Midbrain (tissue), 1 donor: Measurements from ENCODE around the gene ABCF3.
A peak's percentile ranks its signal among the peaks of the same experiment; 100 is the strongest.
"Not testable (repeated sequence)": the region's sequence is repeated elsewhere in the genome, so short reads cannot be mapped to it uniquely, and the experiment has no call there.

Source experiments
- DNase-seq: peaks from one replicate; lab custom pipeline; 2025; lab: John Stamatoyannopoulos, UW

ABCF3 gene, protein sequence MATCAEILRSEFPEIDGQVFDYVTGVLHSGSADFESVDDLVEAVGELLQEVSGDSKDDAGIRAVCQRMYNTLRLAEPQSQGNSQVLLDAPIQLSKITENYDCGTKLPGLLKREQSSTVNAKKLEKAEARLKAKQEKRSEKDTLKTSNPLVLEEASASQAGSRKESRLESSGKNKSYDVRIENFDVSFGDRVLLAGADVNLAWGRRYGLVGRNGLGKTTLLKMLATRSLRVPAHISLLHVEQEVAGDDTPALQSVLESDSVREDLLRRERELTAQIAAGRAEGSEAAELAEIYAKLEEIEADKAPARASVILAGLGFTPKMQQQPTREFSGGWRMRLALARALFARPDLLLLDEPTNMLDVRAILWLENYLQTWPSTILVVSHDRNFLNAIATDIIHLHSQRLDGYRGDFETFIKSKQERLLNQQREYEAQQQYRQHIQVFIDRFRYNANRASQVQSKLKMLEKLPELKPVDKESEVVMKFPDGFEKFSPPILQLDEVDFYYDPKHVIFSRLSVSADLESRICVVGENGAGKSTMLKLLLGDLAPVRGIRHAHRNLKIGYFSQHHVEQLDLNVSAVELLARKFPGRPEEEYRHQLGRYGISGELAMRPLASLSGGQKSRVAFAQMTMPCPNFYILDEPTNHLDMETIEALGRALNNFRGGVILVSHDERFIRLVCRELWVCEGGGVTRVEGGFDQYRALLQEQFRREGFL

DNA sequence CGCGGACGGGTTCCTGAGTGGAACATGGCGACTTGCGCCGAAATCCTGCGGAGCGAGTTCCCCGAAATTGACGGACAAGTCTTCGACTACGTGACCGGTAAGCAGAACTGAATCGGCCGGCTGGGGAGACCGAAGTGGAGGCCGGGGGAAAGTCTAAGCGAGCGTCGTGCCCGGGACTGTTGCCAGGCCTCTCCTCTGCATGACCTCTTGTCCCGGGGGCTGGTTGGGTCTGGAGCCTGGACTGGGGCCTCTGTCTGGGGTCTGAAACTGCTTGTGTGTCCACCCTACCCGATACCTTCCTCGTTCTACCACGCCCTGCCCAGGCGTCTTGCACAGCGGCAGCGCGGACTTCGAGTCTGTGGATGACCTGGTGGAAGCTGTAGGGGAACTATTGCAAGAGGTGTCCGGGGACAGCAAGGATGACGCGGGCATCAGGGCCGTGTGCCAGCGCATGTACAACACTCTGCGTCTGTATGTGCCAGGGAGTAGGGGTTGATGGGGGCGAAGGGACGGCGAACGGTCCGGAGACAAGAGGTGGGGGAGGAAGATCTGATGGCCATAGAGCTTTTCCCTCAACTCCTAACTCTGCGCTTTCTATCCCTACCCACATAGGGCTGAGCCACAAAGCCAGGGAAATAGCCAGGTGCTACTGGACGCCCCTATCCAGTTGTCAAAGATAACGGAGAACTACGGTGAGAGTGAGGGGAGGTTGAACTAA, at the start of gene ABCF3:
ABCF3 (plus strand) TSS at position 16 of the 718 bp plus-strand sequence; CDS start at position 25, 9 bp downstream.
- DNase-seq: peak; percentile 43

DNA sequence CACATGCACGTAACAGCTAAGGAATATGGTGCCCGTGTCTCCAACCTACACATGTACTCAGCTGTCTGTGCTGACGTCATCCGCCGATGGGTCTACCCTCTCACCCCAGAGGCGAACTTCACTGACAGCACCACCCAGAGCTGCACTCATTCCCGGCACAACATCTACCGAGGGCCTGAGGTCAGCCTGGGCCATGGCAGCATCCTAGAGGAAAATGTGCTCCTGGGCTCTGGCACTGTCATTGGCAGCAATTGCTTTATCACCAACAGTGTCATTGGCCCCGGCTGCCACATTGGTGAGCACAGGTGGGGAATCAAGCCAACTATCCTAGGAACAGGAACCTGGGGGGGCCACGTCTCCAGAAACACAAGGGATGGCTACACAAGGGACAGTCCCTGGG, 45.6 kb upstream of the ABCF3 start:
- DNase-seq: no peak

- no peak for DNase-seq
Observed at GRCh38 chr3:184142199-184142598, 43.8 kb upstream of the ABCF3 start.

- no peak for DNase-seq
Observed at GRCh38 chr3:184143327-184143726, 42.7 kb upstream of the ABCF3 start.

DNA sequence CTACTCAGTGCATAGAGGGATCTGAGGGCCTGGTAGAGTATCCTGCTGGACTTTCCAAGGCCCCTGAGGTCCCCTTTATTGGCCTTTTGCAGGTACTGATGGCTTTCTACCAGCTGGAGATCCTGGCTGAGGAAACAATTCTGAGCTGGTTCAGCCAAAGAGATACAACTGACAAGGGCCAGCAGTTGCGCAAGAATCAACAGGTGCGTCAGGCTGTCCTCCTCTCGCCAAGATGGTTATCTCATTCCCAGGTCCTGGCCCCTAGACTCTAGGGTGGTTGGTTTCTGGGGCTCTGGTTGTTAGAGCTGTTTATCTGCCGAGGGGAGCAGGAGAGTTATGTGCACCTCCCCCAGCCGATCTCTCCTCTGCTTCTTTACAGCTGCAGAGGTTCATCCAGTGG, 41.5 kb upstream of the ABCF3 start:
- no peak for DNase-seq

GRCh38 chr3:184145111-184145524, 40.9 kb upstream of the ABCF3 start:
- peak; percentile 30 for DNase-seq

DNA sequence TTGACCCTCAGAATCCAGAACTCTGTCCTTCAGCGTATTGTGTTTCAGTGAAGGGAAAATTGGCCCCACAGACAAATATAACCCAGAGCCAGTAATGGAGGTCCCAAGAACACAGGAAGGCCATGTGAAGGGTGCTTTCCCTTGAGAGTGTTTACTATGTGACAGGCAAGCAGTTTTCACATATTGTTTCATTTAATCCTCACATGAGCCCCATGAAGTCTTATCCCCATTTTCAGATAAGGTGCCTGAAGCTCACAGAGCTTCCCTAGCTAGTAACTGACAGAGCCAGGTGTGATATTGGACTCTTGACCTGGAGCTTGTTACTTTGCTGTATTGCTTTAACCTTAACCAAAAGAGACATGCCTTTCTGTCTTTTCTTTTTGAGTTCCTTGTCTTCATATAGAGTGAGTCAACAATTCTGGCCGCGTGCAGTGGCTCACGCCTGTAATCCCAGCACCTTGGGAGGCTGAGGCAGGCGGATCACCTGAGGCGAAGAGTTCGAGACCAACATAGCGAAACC, 40.2 kb upstream of the ABCF3 start:
- DNase-seq: no peak

- no peak for DNase-seq
Observed at GRCh38 chr3:184148076-184148475, 37.9 kb upstream of the ABCF3 start.

DNA sequence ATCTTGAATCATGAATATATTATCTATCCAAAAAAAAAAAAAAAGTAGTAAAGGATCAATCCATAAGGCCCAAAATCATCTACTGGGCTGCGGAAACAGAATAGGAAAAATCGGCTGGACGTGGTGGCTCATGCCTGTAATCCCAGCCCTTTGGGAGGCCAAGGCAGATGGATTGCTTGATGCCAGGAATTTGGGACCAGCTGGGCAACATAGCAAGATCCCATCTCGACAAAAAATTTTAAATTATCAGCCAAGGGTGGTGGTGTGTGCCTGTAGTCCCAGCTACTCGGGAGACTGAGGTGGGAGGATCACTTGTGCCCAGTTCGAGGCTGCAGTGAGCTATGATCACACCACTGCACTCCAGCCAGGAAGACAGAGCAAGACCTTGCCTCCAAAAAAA, 36.9 kb upstream of the ABCF3 start:
- DNase-seq: no peak

DNA sequence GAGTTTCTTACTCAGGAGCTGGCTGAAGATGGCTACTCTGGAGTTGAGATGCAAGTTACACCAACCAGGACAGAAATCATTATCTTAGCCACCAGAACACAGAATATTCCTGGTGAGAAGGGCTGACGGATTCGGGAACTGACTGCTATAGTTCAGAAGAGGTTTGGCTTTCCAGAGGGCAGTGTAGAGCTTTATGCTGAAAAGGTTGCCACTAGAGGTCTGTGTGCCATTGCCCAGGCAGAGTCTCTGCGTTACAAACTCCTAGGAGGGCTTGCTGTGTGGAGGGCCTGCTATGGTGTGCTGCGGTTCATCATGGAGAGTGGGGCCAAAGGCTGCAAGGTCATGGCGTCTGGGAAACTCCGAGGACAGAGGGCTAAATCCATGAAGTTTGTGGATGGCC, 36.2 kb upstream of the ABCF3 start:
- not testable (repeated sequence) for DNase-seq

DNA sequence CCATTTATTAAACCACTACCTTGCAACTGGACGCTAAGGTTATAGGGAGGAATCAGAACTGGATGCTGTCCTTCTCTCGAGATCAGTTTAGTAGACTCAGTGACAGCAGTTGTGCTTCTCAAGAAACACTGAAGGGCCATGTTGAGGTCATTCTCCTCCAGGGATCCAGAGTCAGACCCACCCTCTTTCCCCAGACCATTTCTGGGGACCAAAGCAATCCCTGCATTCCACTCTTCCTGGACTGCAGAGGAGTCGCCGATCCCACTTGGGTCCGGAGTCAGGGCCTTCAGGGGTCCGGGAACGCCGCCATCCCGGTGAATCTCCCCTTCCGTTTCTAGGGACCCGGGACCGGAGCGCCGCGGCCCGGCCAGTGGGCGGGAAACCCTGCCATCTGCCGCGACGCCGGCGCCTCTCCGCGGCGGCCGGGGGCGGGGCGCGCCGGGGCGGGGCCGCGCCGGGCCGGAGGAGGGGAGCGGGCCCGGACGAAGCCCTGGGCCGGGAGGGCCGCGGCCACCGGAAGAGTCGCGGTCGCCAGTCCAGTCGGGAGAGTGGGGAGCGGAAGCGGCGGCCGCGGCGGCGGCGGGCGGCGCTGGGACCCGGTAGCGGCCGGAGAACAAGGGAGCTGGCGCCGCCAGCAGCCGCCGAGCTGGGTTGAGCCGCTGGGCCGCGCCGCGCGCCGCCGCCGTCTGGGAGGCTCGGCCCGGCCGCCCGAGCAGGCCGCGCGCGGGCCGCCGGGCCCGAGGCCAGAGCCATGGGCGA, 30.9 kb upstream of the ABCF3 start, which contains the start of gene DVL3:
DVL3 (plus strand) TSS at position 493 of the 759 bp plus-strand sequence; CDS start at position 752, 259 bp downstream.
- DNase-seq: peak; percentile 60

DNA sequence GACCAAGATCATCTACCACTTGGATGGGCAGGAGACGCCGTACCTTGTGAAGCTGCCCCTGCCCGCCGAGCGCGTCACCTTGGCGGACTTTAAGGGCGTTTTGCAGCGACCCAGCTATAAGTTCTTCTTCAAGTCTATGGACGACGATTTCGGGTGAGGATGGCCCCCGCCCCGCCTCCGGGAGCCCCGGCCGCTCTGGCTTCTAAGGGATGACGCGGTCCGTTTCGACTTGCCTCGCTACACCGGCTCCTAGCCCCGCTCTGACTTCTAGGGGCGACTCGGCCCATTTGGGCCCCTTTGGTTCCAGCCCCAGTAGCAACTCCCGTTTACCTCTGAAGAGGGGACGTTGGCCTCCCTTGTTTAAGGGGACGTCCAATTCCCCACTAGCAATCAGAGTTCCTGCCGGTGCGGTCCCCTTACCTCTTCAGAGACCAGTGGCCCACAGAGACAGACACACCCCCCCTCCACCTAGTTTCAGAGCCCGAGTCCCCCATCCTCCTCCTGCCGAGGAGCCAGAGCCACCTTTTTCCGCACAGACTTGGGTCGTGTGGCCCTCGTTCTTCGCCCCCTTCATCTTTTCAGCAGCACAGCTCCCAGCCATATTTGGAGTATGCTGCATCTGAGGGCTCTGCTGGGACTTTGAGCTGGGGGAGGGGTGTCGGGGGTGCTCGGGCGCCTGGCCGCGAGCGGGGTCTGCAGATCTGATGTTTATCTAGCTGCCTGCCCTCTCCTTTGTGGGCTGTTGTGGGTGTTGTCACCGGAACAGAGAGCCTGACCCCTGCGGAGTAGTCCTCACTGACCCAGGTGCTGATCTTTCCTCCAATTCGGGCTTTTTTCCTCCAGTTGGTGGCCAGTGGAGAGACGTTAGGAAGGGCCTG, 30.1 kb upstream of the ABCF3 start:
- peak; percentile 32 for DNase-seq

DNA sequence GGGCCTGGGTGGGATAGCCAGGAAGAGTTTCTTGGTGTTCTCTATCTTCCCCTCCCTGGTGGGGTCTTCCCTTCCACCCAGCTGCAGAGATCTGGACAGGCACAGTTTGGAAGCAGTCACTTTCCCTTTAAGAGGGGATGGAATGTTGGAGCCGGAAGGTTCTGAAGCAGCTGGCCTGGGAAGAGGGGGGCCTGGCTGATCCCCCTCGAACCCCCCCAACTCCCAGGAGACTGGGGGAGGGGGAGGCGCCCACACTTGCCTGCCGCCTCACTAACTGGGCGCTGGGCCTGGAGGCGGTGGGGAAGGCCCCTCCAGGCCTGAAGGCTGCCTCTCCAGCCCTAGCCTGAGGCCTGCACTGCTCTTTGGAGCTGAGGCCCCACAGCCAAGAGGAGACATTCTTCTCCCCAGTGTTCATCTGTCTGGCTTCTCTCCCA, 29.5 kb upstream of the ABCF3 start:
- DNase-seq: peak; percentile 48

GRCh38 chr3:184157206-184157605, 28.8 kb upstream of the ABCF3 start:
- no peak for DNase-seq

GRCh38 chr3:184158404-184158803, 27.6 kb upstream of the ABCF3 start:
- DNase-seq: no peak

GRCh38 chr3:184160456-184160855, 25.5 kb upstream of the ABCF3 start:
- DNase-seq: no peak

DNA sequence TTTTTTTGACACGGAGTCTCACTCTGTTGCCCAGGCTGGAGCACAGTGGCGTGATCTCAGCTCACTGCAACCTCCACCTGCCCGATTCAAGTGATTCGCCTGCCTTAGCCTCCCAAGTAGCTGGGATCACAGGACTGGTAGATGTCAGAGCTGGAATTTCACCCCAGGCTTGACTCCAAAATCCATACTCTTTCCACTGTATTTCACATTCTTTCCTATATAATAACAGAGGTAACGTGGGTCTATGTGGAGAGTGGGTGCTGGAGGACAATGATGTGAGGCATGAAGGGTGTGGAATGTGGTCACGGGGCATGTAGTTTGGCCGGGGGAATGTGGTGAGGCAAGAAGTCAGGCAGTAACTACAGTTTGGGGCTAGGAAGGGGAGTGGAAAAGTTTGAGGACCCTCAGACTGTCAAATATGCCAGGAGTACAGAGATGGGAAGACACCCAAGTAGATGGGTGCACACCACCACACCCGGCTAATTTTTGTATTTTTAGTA, 23.4 kb upstream of the ABCF3 start:
- DNase-seq: not testable (repeated sequence)

- no peak for DNase-seq
Observed at GRCh38 chr3:184164648-184165330, 21.2 kb upstream of the ABCF3 start.

DNA sequence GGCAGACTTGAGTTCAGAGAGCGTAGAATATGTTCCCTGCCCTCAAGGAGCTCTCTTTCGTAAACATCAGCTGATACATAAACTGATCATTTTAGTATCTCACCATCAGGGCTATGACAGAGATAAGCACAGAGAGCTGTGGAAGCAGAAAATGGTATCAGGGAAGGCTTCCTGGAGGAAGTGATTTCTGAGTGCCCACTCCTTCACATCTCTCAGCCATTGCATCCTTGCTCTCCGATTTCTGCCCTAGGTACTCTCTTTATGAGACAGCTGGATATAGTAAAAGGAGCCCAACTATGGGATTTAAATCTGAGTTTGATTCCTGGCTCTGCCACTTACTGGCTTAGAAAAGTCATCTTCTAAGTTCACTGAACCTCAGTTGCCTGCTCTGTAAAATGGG, 20.5 kb upstream of the ABCF3 start:
- DNase-seq: no peak

- DNase-seq: no peak
Observed at GRCh38 chr3:184166671-184167070, 19.3 kb upstream of the ABCF3 start.
